GM12801 (cell line): Measurements from ENCODE around the gene NAA25.

ENCODE experiments used
- CTCF ChIP-seq: IDR thresholded peaks from one replicate; pipeline ENCODE4 v1.5.1; 2011; ENCODE audit warnings: control low read depth; ENCODE audit not compliant: insufficient read length; ENCODE audit errors: extremely low read depth

The NAA25 gene

GRCh38 chr12:112140728-112141127, 32.1 kb upstream of the NAA25 start:
- no peak for TF ChIP-seq CTCF

- TF ChIP-seq CTCF, result no peak
Measured at GRCh38 chr12:112134731-112135130, 26.1 kb upstream of the NAA25 start.

GRCh38 chr12:112133418-112133817, 24.8 kb upstream of the NAA25 start:
- no peak for TF ChIP-seq CTCF

GRCh38 chr12:112131686-112132085, 23.1 kb upstream of the NAA25 start:
- TF ChIP-seq CTCF, result no peak

- TF ChIP-seq CTCF, result no peak
Measured at GRCh38 chr12:112130441-112130998, 21.9 kb upstream of the NAA25 start.

- TF ChIP-seq CTCF, result no peak
Measured at GRCh38 chr12:112126911-112127310, 18.3 kb upstream of the NAA25 start.

GRCh38 chr12:112126000-112126438, 17.4 kb upstream of the NAA25 start:
- no peak for TF ChIP-seq CTCF
